NCI-H187 (cell line): ENCODE results near the gene FAM13C.

ENCODE experiments used
- DNase-seq, 2 experiments: peaks; one replicate each; lab custom pipeline; 2025; lab: John Stamatoyannopoulos, UW

The FAM13C gene

DNA sequence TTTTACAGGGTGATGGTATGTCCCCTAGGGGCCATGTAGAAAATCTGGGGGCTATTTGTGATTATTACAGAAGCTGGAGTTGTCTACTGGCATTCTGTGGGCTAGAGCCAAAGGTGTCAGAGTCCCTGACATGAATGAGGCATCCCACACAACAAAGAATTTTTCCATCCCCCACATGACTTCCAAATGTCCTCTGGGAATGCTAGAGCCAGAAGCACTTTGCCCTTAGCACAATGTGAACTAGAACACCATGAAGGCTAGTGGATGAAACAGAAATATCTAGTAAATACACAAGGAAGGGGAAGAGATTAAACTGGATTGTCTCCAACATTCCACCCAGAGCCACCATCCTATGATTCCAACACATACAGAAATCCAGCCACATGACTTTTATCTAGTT, 46.9 kb downstream of the FAM13C start:
- DNase-seq = no peak

GRCh38 chr10:59314268-59314667, 48.1 kb downstream of the FAM13C start:
- no peak for DNase-seq

- no peak for DNase-seq
Observed at GRCh38 chr10:59312247-59312646, 50.1 kb downstream of the FAM13C start.

DNA sequence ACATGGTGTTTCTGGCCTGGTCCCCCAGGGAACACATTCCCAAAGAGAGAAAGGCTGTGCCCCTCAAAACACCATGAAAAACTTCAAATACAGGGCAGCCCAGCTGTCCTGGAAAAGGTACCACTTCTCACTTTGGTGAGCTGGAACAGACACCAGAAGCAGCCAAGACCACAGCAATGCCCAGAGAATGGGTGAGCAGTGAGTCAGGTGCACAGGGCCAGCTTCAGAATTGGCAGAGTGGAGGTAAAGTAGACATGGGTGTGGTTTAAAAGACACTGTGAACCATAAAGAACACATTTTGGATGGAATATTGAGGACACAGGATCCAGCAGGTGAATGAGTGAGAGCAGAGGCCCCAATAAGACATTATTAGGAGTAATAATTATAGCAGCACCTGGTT, 51.3 kb downstream of the FAM13C start:
- no peak for DNase-seq

DNA sequence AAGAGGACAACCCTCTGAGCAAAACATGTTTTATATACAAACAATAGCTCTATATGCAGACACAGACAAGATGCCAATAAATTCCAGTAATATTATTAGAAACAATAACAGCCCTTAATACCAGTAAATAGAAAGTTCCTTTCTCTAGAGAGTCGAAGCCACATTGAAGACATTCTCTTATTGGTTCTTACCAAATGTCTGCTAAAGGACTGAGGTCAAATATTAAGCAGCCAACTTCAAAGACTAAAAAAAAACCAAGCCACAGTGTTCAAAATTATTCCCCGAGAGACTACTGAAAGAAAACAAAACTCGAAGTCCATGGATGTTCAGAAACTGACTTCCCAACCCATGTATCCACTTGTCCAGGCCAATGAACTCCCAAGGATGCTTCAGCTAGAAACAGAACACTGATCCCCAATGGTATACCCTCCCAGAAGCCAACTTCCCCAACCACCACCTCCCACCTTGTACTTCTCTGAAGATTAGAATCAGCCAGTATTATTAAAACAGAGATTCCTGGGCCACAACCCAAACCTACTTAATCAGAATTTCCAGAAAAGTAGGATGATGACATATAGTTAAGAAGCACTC, 51.9 kb downstream of the FAM13C start:
- no peak for DNase-seq

DNA sequence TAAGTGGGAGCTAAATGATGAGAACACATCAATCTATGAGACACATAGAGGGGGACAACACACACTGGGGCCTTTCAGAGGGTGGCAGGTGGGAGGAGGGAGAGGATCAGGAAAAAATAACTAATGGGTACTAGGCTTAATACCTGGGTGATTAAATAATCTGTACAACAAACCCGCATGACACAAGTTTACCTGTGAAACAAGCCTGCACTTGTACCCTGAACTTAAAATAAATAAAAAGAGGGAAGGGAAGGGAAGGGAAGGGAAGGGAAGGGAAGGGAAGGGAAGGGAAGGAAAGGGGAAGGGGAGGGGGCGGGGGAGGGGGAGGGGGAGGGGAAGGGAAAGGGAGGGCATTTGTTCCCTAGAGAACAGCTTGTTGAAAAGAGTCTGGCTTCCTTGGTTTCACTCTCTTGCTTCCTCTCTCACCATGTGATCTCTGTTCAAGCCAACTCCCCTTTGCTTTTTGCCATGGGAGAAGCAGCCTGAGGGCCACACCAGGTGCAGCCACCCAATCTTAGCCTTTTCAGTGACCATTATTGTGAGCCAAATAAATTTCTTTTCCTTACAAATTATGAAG, 57.7 kb downstream of the FAM13C start:
- no peak for DNase-seq

GRCh38 chr10:59303018-59303417, 59.3 kb downstream of the FAM13C start:
- no peak for DNase-seq

- DNase-seq = no peak
Observed at GRCh38 chr10:59302381-59302780, 60.0 kb downstream of the FAM13C start.

DNA sequence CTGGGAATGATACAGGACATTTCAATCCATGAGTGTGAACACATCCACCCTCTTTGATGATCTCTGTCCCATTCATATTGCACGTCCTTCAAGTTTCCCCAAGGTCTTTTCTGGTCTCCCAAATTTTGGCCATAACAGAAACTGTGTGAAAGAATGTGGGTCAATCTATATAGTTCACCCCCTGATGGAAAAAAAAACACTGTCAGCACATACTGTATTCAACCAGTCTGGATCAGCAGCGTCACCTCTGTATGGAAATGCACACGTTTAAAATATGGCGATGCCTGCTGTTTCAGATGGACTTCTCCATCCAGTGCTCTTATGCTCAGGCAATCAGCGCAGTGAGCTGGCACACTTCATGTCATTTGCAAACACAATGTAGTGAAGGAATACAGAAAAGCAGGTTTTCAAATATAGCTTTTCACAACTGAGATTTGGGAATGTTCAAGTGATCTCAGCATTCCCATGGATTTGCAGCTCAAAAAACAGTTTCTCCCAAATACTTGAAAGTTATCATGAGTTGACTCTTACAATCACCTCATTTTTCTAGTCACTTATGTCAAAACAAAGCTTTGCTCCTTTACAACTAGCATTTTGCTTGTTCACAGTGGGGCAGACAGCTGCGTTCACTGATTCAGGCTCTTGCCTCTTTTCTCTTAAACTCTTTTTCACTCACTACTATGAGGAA, 61.1 kb downstream of the FAM13C start:
- no peak for DNase-seq

DNA sequence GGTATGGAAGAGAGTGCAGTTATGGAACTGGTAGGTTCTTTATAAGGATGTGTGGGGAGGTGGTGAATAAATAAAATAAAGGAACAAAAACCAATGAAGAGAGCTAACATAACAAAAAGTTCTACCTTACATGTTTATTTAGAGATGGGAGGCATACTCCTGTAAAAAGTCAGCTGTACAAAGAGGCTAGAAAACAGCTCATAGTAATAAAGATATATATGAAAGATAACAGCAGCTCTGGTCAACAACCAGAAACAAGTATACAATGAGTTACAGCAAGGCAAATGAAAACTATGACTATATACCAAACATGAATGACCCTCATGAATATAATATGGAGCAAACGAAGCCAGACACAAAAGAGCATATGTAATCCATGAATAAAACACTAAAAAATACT, 62.0 kb downstream of the FAM13C start:
- no peak for DNase-seq

DNA sequence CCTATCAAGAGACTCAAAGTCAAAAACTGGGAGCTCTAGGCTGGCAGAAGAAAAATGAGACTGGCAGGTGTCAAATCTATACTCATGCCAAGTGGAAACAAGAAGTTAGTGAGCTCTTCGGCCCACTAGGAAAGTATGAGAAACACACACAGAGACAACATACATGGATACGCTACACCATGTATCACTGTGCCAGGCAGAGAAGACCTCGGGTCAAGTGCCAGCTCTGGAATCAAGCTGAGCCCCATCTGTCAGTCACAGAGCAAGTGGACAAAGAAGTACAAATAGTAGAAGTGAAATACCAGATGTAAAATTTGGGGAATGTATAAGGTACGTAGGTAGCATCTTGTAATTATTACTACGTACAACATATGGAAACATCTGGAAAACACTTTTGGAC, 62.4 kb downstream of the FAM13C start:
- no peak for DNase-seq

DNA sequence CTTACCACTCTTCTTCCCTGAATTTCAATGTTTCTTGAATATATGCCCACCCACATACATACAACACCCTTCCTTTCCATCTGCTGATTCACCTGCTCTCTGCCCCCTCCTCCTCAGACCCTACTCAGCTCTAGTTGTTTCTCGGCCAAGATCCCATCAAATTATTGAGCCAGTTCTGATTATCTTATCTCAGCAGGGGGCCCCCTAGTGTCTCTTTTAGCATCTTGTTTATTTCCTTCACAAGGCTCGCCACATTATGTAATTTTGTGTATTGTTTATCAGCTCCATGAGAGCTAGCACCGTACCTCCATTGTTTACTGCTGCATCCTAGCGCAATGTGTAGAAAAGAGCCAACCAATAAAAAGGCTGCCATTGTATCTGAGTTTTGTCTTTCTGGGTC, 71.9 kb downstream of the FAM13C start:
- no peak for DNase-seq

DNA sequence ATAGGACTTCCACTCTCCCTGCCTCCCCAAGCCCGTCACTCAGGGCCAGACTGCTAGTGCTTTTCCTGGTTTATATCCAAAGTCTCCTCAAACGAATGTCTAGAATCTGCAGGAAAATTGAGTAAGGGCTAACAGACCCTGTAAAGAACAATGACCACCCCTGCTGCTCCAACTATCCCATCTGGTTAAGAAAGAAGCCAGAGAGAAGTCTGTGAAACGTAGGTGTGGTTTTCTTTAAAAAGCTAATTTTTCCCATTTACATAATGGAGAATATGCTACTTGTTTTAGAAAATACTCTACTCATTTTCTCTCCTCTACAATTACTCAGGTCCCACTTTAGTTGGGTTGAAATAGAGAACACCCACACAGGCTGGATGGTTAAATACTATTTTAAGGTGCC, 72.5 kb downstream of the FAM13C start:
- DNase-seq = no peak

GRCh38 chr10:59287587-59288255, 74.6 kb downstream of the FAM13C start:
- DNase-seq = no peak

- DNase-seq = no peak
Observed at GRCh38 chr10:59285848-59286247, 76.5 kb downstream of the FAM13C start.

GRCh38 chr10:59285073-59285472, 77.3 kb downstream of the FAM13C start:
- DNase-seq = no peak

- no peak for DNase-seq
Observed at GRCh38 chr10:59284118-59284975, 78.0 kb downstream of the FAM13C start.

GRCh38 chr10:59283456-59284091, 78.8 kb downstream of the FAM13C start:
- peak; percentile 6 to 12 for DNase-seq

GRCh38 chr10:59281861-59282260, 80.5 kb downstream of the FAM13C start:
- DNase-seq = no peak

- no peak for DNase-seq
Observed at GRCh38 chr10:59279991-59280505, 82.3 kb downstream of the FAM13C start.

DNA sequence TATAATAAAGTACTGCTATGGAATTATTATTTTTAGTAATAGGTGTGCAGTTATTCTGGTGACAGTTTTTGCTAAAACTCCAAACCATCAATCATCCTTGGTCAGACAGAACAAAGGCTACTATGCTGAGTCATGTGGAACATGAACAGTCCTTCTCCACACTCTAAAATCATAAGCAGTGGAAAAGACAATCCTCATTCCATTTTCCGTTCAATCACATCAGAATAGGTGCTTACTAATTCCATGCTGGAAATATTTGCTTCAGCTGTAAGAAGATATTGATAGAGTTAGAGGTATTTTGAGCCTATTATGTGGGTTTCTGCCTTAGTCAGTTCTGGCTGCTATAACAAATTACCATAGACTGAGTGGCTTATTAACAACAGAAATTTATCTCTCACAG, 82.9 kb downstream of the FAM13C start:
- DNase-seq = no peak
